ENCODE results near the gene UBE2F.

DNA sequence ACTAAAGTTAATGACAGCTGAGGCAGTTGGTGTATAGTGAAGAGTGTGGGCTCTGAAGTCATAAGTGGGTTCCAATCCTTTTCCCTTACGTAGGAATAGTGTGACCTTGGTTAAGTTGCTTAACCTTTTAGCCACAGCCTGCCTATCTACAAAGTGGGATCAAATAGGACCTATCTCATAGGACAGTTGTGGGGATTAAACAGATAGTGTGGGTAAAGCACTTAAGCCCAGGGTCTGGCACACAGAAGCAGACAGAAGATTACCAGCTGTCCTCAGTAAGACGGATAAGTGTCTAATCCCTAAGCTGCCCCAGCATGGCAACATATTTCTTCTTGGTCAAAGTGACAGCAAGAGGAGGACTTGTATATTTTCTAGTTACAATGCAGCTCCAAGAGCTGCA, 28.2 kb downstream of the UBE2F start:
- no peak for TF ChIP-seq POLR2A (IDR thresholded peaks at IDR 0.05)
- no peak for TF ChIP-seq CTCF (IDR thresholded peaks at IDR 0.05)
- TF ChIP-seq POLR2AphosphoS5 (IDR thresholded peaks at IDR 0.05), result no peak

Measured in breast epithelium (tissue), 3 donors.